OCI-LY1 (cell line): ENCODE data around the gene IGF1.

Source experiments
- H2AFZ ChIP-seq: fragments of 200-600 bp; sonication (generic), shearing (Covaris generic); 2 replicates; pipeline ENCODE4 v1.6.0; 2014; ENCODE audit warnings: antibody characterized with exemption, mild to moderate bottlenecking, low read length
- H3F3A ChIP-seq: fragments of 200-600 bp; sonication (generic), shearing (Covaris generic); 2 replicates; pipeline ENCODE4 v1.6.0; 2014; ENCODE audit warnings: mild to moderate bottlenecking, antibody characterized with exemption, low read length, moderate library complexity; ENCODE audit not compliant: insufficient read depth
- H3K27ac ChIP-seq: fragments of 200-600 bp; sonication (generic); 2 replicates; pipeline ENCODE4 v1.5.1; 2014; ENCODE audit warnings: low read length, mixed run types, mild to moderate bottlenecking, low read depth; ENCODE audit not compliant: poor library complexity, severe bottlenecking
- H3K27me3 ChIP-seq: fragments of 200-600 bp; sonication (generic); 2 replicates; pipeline ENCODE4 v1.6.0; 2014; ENCODE audit warnings: antibody characterized with exemption, mild to moderate bottlenecking, low read length, moderate library complexity; ENCODE audit not compliant: insufficient read depth
- H3K36me3 ChIP-seq: fragments of 200-600 bp; sonication (generic); 2 replicates; pipeline ENCODE4 v1.6.1; 2014; ENCODE audit warnings: mild to moderate bottlenecking, antibody characterized with exemption, low read length, moderate library complexity, mixed read lengths; ENCODE audit not compliant: insufficient read depth
- H3K4me1 ChIP-seq: fragments of 200-600 bp; sonication (generic); 2 replicates; pipeline ENCODE4 v1.5.1; 2014; ENCODE audit warnings: mild to moderate bottlenecking, low read length, moderate library complexity; ENCODE audit not compliant: insufficient read depth, severe bottlenecking
- H3K4me2 ChIP-seq: fragments of 200-600 bp; sonication (generic), shearing (Covaris generic); 2 replicates; pipeline ENCODE4 v1.6.1; 2014; ENCODE audit warnings: low read length
- H3K4me3 ChIP-seq: fragments of 200-600 bp; sonication (generic); 2 replicates; pipeline ENCODE4 v1.5.1; 2014; ENCODE audit warnings: low read length, low read depth, mild to moderate bottlenecking, mixed read lengths; ENCODE audit not compliant: poor library complexity, severe bottlenecking
- H3K79me2 ChIP-seq: fragments of 200-600 bp; shearing (Covaris generic); 2 replicates; pipeline ENCODE4 v1.6.1; 2016; ENCODE audit warnings: mixed run types, low read length, mixed read lengths; ENCODE audit not compliant: insufficient read depth
- H3K9ac ChIP-seq: fragments of 200-600 bp; sonication (generic), shearing (Covaris generic); 2 replicates; pipeline ENCODE4 v1.6.1; 2014; ENCODE audit warnings: mild to moderate bottlenecking, low read length, mixed read lengths
- H3K9me2 ChIP-seq: fragments of 200-600 bp; sonication (generic), shearing (Covaris generic); 2 replicates; pipeline ENCODE4 v1.6.1; 2014; ENCODE audit warnings: low read depth, mild to moderate bottlenecking, low read length, mixed read lengths
- H3K9me3 ChIP-seq: fragments of 200-600 bp; shearing (Covaris generic); 2 replicates; pipeline ENCODE4 v1.6.1; 2014; ENCODE audit warnings: low read length, mixed read lengths
- H4K20me1 ChIP-seq: fragments of 200-600 bp; sonication (generic), shearing (Covaris generic); 2 replicates; pipeline ENCODE4 v1.6.0; 2016; ENCODE audit warnings: mild to moderate bottlenecking, low read length; ENCODE audit not compliant: insufficient read depth
- EZH2 ChIP-seq: fragments of 200-600 bp; sonication (generic), shearing (Covaris generic); IDR thresholded peaks from 2 replicates; pipeline ENCODE4 v1.8.0; 2017; ENCODE audit warnings: borderline replicate concordance, mixed run types, mild to moderate bottlenecking, antibody characterized with exemption, low read length, moderate library complexity, mixed read lengths
- TF ChIP-seq, protein P1 (sequence below): fragments of 200-600 bp; sonication (generic), shearing (Covaris generic); IDR thresholded peaks from 2 replicates; pipeline ENCODE4 v1.5.1; 2017; ENCODE audit warnings: mild to moderate bottlenecking, antibody characterized with exemption, low read length, moderate library complexity, mixed read lengths

The IGF1 gene

DNA sequence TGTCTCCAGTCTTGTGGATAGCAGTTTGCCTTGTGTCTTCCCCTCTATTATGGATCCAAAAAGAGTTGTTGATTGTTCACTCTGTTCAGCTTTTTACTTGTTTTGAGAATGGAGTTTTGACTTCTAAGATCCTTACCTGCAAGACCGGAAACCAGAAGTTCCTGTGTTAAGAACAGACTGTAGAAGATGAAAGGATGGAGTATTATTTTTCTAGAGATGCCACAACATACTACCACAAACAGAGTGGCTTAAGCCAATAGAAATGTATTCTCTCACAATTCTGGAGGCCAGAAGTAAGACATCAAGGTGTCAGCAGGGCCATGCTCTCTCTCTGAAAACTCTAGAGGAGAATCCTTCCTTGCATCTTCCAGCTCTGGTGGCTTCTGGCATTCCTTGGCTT is 95.0 kb downstream of the IGF1 start:
- H3K79me2 ChIP-seq = no peaks in the 10 kb centered on the region
- no peaks in the 10 kb centered on the region for H4K20me1 ChIP-seq
- H3K9me3 ChIP-seq = no peaks in the 10 kb centered on the region
- no peaks in the 10 kb centered on the region for H3F3A ChIP-seq
- TF ChIP-seq, protein P1, sequence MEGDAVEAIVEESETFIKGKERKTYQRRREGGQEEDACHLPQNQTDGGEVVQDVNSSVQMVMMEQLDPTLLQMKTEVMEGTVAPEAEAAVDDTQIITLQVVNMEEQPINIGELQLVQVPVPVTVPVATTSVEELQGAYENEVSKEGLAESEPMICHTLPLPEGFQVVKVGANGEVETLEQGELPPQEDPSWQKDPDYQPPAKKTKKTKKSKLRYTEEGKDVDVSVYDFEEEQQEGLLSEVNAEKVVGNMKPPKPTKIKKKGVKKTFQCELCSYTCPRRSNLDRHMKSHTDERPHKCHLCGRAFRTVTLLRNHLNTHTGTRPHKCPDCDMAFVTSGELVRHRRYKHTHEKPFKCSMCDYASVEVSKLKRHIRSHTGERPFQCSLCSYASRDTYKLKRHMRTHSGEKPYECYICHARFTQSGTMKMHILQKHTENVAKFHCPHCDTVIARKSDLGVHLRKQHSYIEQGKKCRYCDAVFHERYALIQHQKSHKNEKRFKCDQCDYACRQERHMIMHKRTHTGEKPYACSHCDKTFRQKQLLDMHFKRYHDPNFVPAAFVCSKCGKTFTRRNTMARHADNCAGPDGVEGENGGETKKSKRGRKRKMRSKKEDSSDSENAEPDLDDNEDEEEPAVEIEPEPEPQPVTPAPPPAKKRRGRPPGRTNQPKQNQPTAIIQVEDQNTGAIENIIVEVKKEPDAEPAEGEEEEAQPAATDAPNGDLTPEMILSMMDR = no peak
- no peak for TF ChIP-seq EZH2
- no peak overlapping the region for H3K4me3 ChIP-seq
- H3K36me3 ChIP-seq = no peaks in the 10 kb centered on the region
- H3K9ac ChIP-seq = no peak overlapping the region
- H3K4me2 ChIP-seq = no peak overlapping the region
- no peak overlapping the region for H3K27ac ChIP-seq
- H3K9me2 ChIP-seq = no peaks in the 10 kb centered on the region
- H3K27me3 ChIP-seq = no peaks in the 10 kb centered on the region
- no peak overlapping the region for H2AFZ ChIP-seq
- H3K4me1 ChIP-seq = no peaks in the 10 kb centered on the region

GRCh38 chr12:102379346-102380162 is 100.8 kb downstream of the IGF1 start:
- Histone ChIP-seq H3K4me1 (no peaks in the 10 kb centered on the region), H3K9me2 (no peaks in the 10 kb centered on the region), H3K9me3 (no peaks in the 10 kb centered on the region), H2AFZ (no peak overlapping the region), H3K79me2 (no peaks in the 10 kb centered on the region), H3K27me3 (no peaks in the 10 kb centered on the region), H4K20me1 (no peaks in the 10 kb centered on the region), H3K27ac (no peak overlapping the region), H3K9ac (no peak overlapping the region), H3K4me2 (no peak overlapping the region), H3F3A (no peaks in the 10 kb centered on the region), H3K4me3 (no peak overlapping the region), H3K36me3 (no peaks in the 10 kb centered on the region)
- TF ChIP-seq EZH2 = no peak
- TF ChIP-seq, protein P1 = no peak

GRCh38 chr12:102376781-102377180 is 103.6 kb downstream of the IGF1 start:
- H3K36me3 ChIP-seq = no peaks in the 10 kb centered on the region
- H3F3A ChIP-seq = no peaks in the 10 kb centered on the region
- no peak overlapping the region for H3K27ac ChIP-seq
- TF ChIP-seq EZH2 = no peak
- TF ChIP-seq, protein P1 = no peak
- no peaks in the 10 kb centered on the region for H3K9me2 ChIP-seq
- no peak overlapping the region for H3K4me2 ChIP-seq
- no peak overlapping the region for H3K4me3 ChIP-seq
- H3K9ac ChIP-seq = no peak overlapping the region
- H3K79me2 ChIP-seq = no peaks in the 10 kb centered on the region
- no peaks in the 10 kb centered on the region for H3K4me1 ChIP-seq
- H2AFZ ChIP-seq = no peak overlapping the region
- no peaks in the 10 kb centered on the region for H3K27me3 ChIP-seq
- no peaks in the 10 kb centered on the region for H4K20me1 ChIP-seq
- H3K9me3 ChIP-seq = no peaks in the 10 kb centered on the region
